Measurements from ENCODE around the gene SLC4A8.

The SLC4A8 gene

DNA sequence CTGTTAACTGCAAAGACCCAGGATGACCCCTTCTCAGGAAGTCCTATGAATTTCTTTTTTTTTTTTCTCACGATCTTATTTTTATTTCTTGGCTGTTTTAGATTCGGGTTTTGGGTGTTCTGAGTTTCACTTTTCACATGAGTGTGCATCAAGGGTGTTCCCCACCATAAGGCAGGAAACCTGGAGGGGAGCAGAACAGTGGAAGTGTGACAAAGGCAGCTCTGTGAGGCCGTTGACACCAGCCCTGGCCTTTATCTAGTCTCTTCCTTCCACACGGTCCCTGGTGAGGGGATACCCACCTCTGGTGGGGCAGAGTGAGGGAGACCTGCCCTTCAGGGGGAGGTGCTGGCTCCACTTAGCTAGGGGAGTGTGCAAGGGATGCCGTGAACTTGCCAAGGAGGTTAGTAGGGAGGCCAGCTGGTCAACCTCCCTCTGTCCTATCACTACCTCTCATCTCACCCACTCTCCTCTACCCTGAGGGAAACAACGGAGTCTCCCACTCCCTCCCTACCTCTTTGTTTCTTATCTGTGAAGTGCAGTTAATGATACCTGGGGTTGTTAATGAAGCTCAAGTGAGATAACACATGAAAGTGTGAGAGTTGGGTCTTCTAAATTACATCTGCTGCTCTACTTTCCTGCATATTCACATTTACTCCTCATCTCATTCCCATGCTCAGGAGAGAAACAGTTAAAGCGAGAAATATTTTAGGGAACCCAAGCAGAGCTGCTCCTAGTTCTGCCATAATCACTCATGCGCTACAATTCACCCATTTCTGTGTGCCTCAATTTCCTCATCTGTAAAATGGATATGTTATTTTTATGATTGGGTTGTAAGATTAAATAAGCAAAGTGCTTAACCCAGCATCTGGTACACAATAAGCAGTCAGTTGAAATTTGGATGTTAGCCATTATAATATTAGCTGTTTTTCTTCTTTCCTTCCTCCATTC lies 29.1 kb upstream of the SLC4A8 start:
- peak; percentile 2 for DNase-seq (ENCODE audit: low spot score)

DNA sequence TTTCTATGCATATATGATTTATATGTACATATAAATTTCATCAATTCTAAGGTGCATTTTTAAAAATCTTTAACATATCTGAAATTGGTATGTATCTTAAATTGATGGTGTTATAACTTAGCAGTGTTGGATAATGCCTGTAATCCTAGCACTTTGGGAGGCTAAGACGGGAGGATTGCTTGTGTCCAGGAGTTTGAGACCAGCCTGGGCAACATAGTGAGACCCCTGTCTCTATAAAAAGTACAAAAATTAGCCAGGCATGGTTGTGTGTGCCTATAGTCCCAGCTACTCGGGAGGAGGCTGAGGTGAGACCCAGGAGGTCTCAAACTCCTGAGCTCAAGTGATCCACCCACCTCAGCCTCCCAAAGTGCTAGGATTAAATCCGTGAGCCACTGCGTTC lies 27.0 kb upstream of the SLC4A8 start:
- DNase-seq (ENCODE audit: low spot score): no peak

- DNase-seq (ENCODE audit: low spot score): no peak
Measured at GRCh38 chr12:51399891-51400290, 24.7 kb upstream of the SLC4A8 start.

- DNase-seq (ENCODE audit: low spot score): no peak
Measured at GRCh38 chr12:51401020-51401419, 23.6 kb upstream of the SLC4A8 start.

- no peak for DNase-seq (ENCODE audit: low spot score)
Measured at GRCh38 chr12:51401486-51401885, 23.1 kb upstream of the SLC4A8 start.

GRCh38 chr12:51401900-51402299 lies 22.7 kb upstream of the SLC4A8 start:
- no peak for DNase-seq (ENCODE audit: low spot score)

- DNase-seq (ENCODE audit: low spot score): no peak
Measured at GRCh38 chr12:51403159-51403558, 21.5 kb upstream of the SLC4A8 start.

DNA sequence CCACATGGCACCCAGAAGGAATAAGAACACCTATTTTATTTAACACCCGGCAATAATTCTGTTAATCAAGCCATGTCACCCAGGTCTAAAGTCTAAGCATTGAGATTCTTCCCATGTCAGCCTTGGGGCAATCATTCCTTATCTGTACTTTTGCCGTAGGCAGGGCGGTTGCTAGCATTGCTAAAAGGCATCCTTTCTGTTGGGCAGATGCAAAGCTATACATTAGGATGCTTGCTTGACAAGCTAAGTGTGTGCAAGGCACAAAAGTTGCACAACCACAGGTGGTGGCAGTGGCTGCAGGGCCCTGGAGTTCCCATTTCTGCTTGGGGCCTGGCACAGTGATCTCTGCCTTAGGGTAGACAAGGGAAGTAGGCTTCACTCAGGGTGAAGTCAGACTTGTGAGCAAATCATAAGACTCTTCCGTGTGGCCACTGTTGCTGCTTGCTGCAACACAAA lies 20.9 kb upstream of the SLC4A8 start:
- no peak for DNase-seq (ENCODE audit: low spot score)

DNA sequence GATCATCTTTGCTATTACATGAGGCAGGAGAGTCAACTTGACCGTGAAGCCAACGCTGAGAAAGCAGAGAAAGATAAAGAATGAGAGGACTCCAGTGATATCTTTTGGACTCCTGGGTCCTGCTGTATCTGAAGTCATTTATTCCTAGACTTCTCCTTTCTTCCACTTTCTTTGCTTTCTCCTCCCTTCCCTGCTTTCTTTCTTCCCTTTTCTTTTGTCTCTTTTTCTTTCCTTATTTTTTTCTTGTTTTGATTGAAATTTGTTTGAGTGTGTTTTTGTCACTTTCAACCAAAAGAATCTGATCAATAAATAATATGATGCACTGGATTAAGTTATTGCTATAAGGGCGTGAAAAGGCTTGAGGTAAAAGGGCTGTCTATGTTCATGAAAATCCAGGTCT lies 20.0 kb upstream of the SLC4A8 start:
- no peak for DNase-seq (ENCODE audit: low spot score)

DNA sequence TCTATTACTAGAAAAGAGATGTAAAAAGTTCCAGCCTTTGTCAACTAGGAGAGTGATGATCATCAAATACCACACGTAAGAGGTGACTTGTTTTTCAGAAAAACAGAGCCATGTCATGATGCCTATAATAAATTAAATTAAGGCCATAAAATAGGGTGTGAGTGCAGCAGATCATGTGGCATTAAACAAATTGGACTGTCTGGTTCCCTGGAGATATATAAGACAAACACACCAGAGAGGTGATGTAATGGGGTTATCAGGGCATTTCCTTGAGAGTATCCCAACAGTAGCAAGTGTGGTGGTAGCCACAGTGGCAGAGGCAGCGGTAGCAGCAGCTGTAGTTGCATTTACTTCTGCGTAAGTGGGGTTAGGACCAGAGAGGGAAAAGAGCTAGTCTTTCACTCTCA lies 18.8 kb upstream of the SLC4A8 start:
- DNase-seq (ENCODE audit: low spot score): no peak

GRCh38 chr12:51406290-51406689 lies 18.3 kb upstream of the SLC4A8 start:
- DNase-seq (ENCODE audit: low spot score): no peak

DNA sequence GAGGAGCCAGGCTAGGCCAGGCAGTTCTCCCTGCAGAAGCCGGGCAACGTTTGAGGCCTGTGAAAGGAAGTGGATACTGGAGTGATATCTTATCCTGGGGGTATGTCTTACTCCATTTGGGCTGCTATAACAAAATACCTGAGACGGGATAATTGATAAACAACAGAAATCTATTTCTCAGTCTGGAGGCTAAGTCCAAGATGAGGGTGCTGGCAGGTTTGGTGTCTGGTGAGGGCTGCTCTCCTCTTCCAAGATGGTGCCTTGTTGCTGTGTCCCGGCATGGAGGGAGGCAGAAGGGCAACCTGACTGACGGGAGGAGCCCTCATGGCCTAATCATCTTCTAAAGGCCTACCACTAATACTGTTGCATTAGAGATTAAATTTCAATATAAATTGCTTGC lies 17.8 kb upstream of the SLC4A8 start:
- no peak for DNase-seq (ENCODE audit: low spot score)

DNA sequence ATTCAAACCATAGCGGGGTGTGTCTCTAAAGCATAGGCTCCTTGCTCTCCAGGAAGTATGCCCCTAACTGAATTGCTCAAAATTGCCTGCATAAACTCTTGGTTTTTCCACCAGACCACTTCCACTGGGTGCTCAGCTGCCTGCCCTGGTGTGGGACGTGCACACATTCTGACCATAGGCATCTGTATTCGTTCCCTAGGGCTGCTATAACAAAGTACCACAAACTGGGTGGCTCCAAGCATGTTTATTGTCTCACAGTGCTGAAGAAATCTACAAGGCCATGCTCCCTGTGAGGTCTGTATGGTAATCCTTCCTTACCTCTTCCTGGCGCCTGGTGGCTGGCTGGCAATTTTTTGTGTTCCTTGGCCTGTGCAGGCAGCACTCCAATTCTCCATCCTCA lies 17.0 kb upstream of the SLC4A8 start:
- DNase-seq (ENCODE audit: low spot score): no peak

- DNase-seq (ENCODE audit: low spot score): no peak
Measured at GRCh38 chr12:51409846-51410245, 14.8 kb upstream of the SLC4A8 start.

GRCh38 chr12:51413149-51413548 lies 11.5 kb upstream of the SLC4A8 start:
- DNase-seq (ENCODE audit: low spot score): no peak

GRCh38 chr12:51413791-51414190 lies 10.8 kb upstream of the SLC4A8 start:
- DNase-seq (ENCODE audit: low spot score): no peak

DNA sequence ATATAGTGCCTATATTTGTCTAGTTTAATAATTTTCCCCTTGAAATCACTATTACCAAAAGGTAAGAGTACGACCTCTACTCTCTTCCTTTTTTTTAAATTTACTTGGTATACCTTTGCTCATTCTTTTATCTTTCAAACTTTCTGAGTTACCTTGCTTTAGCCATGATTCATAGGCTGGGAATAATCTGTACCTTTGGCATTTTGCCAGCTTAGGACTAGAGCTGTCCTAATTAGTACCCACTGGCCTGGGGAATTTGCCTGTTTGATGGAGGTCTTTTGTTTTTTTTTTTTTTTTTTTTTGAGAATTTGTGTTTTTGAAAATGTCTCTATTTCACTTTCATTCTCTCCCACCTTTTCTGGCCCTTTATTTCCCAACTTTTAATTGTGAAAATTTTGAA lies 8.7 kb upstream of the SLC4A8 start:
- no peak for DNase-seq (ENCODE audit: low spot score)

DNA sequence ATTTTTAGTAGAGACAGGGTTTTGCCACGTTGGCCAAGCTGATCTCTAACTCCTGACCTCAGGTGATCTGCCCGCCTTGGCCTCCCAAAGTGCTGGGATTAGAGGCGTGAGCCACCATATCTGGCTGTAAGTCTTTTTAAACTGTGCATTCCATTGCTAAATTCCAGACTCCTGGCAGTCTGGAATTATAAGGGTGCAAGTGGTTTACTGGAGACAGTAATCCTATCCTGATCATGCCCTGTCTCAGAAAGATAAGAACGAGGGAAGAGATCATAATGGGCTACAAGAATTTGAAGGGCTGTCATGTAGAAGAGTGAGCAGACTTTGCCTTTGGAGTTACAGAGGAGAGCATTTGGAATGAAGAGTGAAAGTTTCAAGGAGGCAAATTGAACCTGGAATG lies 6.8 kb upstream of the SLC4A8 start:
- DNase-seq (ENCODE audit: low spot score): no peak

DNA sequence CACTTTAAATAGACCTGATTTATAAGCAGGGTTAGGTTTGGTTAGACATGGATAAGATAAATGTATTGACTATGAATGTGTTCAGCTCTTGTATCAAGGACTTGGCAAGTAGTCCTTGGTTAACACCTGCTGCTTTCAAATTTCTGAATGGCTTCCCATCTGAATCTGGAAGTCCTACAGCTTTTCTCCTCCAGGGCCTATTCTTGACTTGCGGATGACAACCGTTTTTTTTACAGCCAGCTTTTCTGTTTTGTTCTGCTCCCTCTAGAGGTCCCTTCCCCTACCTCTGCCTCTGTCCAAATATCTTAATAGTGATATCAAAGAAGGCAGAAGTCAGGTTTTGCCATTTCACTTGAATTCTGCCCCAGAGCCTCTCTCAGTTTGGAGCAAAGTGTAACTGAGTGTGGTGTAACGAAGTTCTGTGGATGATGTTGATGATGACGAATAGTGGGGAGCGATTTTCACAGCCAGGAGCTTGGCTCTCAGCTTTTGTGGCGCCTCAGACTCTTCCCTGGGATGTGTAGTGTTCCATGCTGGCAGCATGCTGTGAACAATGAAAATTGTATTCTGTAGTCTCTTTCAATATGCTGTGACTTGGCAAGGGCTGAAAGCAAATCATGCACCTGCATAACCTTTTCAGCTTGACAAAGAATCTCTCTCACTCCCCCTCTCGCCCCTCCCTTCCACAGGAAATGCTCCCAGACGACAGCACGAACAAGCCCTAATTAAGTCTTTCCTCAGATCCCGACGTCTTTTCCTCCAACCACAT lies 5.0 kb upstream of the SLC4A8 start:
- peak; percentile 38 for DNase-seq (ENCODE audit: low spot score)

- peak; percentile 73 for DNase-seq (ENCODE audit: low spot score)
Measured at GRCh38 chr12:51421266-51421884, 3.3 kb upstream of the SLC4A8 start.

DNA sequence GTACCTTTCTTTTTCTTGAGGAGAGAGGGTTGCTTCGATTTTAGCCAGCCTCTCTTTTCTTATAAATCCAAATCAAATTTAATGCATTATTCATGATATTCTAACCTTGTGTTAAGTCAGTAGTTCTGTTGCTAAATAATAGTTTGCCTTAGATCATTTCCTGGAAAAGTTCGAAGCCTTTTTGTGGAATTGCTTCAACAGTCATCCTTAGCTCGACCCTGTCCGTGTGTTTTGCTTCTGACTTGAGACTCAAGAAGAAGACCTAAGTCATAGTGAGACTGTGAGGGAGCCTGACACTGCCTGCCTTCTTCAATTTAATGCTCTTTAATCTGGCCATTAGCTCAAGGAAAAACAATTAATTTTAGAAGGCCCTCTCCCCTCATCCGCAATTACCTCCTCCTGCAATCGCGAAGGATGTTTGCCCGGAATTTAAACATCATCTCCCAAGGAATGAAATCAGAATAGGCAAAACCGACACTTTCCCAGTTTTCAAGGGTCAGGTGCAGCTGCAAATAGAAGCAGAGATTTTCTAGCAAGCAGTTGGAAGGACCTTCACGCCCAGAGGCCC lies 453 bp upstream of the SLC4A8 start:
- DNase-seq (ENCODE audit: low spot score): no peak

DNA sequence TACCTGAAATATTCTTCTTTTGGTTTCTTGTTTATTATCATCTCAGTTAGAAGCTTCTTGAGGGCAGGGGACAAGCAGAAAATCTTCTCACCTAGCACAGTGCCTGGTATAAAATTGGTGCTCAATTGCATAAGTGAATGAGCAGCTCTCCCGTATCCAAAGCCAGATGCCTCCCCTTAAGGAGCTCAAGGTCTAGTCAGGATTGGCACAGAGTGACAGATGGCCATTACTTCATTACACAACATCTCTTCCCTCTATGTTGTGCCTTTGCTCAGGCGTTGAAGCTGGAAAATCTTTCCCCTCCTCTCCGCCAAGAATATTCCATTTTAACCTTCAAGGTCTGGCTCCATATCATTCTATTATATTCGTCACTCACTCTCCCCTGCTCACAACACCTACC lies 3.6 kb downstream of the SLC4A8 start:
- DNase-seq (ENCODE audit: low spot score): no peak
